OCI-LY7 (cell line): ENCODE data around the gene MAB21L1. TPM values are rescaled to one million over a fixed set of nuclear protein-coding genes. Genes with fewer than 3 reads are reported as not detected.

Experiments
- BruUV-seq: library from RNA; stranded (reverse); fragments of 400-500 nt; replicated peaks from 2 replicates; lab custom pipeline; 2021; lab: Mats Ljungman, UMichigan
- CTCF ChIA-PET: fragments of 300-600 bp; sonication (Branson Sonifier 250); formaldehyde crosslinking; loops from one replicate; lab custom pipeline; 2022; ENCODE audit warnings: antibody characterized with exemption; ENCODE audit not compliant: unreplicated experiment; lab: Charles Lee
- POLR2A ChIA-PET: fragments of 300-600 bp; sonication (Branson Sonifier 250); formaldehyde crosslinking; loops from one replicate; lab custom pipeline; 2022; ENCODE audit warnings: antibody characterized with exemption; lab: Charles Lee
- DNase-seq: peaks from one replicate; pipeline ENCODE4 v3.0.0-alpha.2; 2015; ENCODE audit warnings: low spot score
- H2AFZ ChIP-seq: fragments of 200-600 bp; sonication (generic), shearing (Covaris generic); 2 replicates; pipeline ENCODE4 v1.6.1; 2014; ENCODE audit warnings: mild to moderate bottlenecking, antibody characterized with exemption, low read length, moderate library complexity
- H3K27ac ChIP-seq: fragments of 200-600 bp; sonication (generic); 2 replicates; pipeline ENCODE4 v1.5.1; 2014; ENCODE audit warnings: mixed run types, low read depth, mild to moderate bottlenecking, moderate library complexity, low read length, inconsistent platforms; ENCODE audit not compliant: poor library complexity, severe bottlenecking
- H3K36me3 ChIP-seq: fragments of 200-600 bp; sonication (generic); 2 replicates; pipeline ENCODE4 v1.6.1; 2014; ENCODE audit warnings: mild to moderate bottlenecking, antibody characterized with exemption, low read length, moderate library complexity, mixed read lengths; ENCODE audit not compliant: insufficient read depth
- H3K4me1 ChIP-seq: fragments of 200-600 bp; sonication (generic); 2 replicates; pipeline ENCODE4 v1.5.1; 2014; ENCODE audit warnings: mild to moderate bottlenecking, low read length; ENCODE audit not compliant: insufficient read depth, poor library complexity, severe bottlenecking
- H3K4me2 ChIP-seq: fragments of 200-600 bp; sonication (generic); 2 replicates; pipeline ENCODE4 v1.6.1; 2014; ENCODE audit warnings: mild to moderate bottlenecking, low read length
- H3K4me3 ChIP-seq: fragments of 200-600 bp; sonication (generic); 2 replicates; pipeline ENCODE4 v1.5.1; 2014; ENCODE audit warnings: mild to moderate bottlenecking, low read depth, low read length; ENCODE audit not compliant: poor library complexity, severe bottlenecking
- H3K79me2 ChIP-seq: fragments of 200-600 bp; sonication (generic); 2 replicates; pipeline ENCODE4 v1.6.1; 2016; ENCODE audit warnings: low read depth, mild to moderate bottlenecking, low read length, moderate library complexity, mixed read lengths; ENCODE audit not compliant: insufficient read depth
- H3K9me2 ChIP-seq: fragments of 200-600 bp; sonication (generic); 2 replicates; pipeline ENCODE4 v1.6.1; 2016; ENCODE audit warnings: mild to moderate bottlenecking, low read length, mixed read lengths; ENCODE audit not compliant: insufficient read depth
- H3K9me3 ChIP-seq: fragments of 200-600 bp; sonication (generic); 2 replicates; pipeline ENCODE4 v1.6.1; 2014; ENCODE audit warnings: mild to moderate bottlenecking, mixed run types, low read length, mixed read lengths
- H4K20me1 ChIP-seq: fragments of 200-600 bp; sonication (generic); 2 replicates; pipeline ENCODE4 v1.6.1; 2014; ENCODE audit warnings: mild to moderate bottlenecking, antibody characterized with exemption, low read length, moderate library complexity, mixed read lengths; ENCODE audit not compliant: insufficient read depth
- CTCF ChIP-seq: fragments of 200-600 bp; sonication (generic); conservative IDR thresholded peaks from 2 replicates; pipeline ENCODE4 v1.5.1; 2014; ENCODE audit warnings: mild to moderate bottlenecking, antibody characterized with exemption, low read length, moderate library complexity, mixed read lengths
- EZH2phosphoT487 ChIP-seq: fragments of 200-600 bp; sonication (generic); IDR thresholded peaks from 2 replicates; pipeline ENCODE4 v1.6.1; 2018; ENCODE audit warnings: low read depth, borderline replicate concordance, mild to moderate bottlenecking, mixed run types, antibody characterized with exemption, low read length, moderate library complexity, mixed read lengths
- intact Hi-C: fragments of 100-400 bp; cut with micrococcal nuclease; formaldehyde crosslinking; loops from one replicate; pipeline ENCODE4 v1.10.0; 2022; ENCODE audit not compliant: unreplicated experiment
- total RNA-seq, 2 experiments: library from RNA; depleted of rRNA in 1 of 2; stranded (reverse); fragments of >200 nt in 1 of 2; shearing (Covaris generic) in 1 of 2; gene quantifications; 2 replicates each; pipeline ENCODE4 v1.2.3, GENCODE V29; 2014 to 2022

MAB21L1 gene
- total RNA-seq, 2 experiments from 2014 or later = not detected

- Histone ChIP-seq H3K4me1 (peaks cover 5% of the 10 kb centered on the region), H4K20me1 (no peaks in the 10 kb centered on the region), H3K79me2 (no peaks in the 10 kb centered on the region), H2AFZ (no peak overlapping the region), H3K4me2 (no peak overlapping the region), H3K27ac (no peak overlapping the region), H3K9me3 (no peaks in the 10 kb centered on the region), H3K36me3 (no peaks in the 10 kb centered on the region), H3K9me2 (no peaks in the 10 kb centered on the region), H3K4me3 (no peak overlapping the region)
- TF ChIP-seq EZH2phosphoT487 = no peak
- no TSS peak for BruUV-seq
- no peak for DNase-seq
- ChIA-PET CTCF (no interaction called here), POLR2A (interaction anchor here (1.0 to 1.2 kb wide), 2 partner anchors 11 to 114 kb away, joined by 3 read pairs; no protein-coding TSS in a partner anchor)
- intact Hi-C loops = no loop called here
Observed at GRCh38 chr13:35489050-35489449, 12.6 kb upstream of the MAB21L1 start.

GRCh38 chr13:35485424-35485823 lies 8.9 kb upstream of the MAB21L1 start:
- H3K27ac ChIP-seq = no peak overlapping the region
- H2AFZ ChIP-seq = no peak overlapping the region
- TF ChIP-seq EZH2phosphoT487 (no peak), CTCF (no peak)
- H3K36me3 ChIP-seq = no peaks in the 10 kb centered on the region
- no peaks in the 10 kb centered on the region for H3K9me3 ChIP-seq
- ChIA-PET CTCF (no interaction called here), POLR2A (interaction anchor here (0.7 kb wide), 1 partner anchor 1156 kb away, joined by 3 read pairs; no protein-coding TSS in a partner anchor)
- no peak overlapping the region for H3K4me3 ChIP-seq
- intact Hi-C loops = no loop called here
- DNase-seq = no peak
- H3K4me2 ChIP-seq = no peak overlapping the region
- H3K9me2 ChIP-seq = 0 out of 2 replicates have a peak, but pooled peaks cover 3% of the 10 kb centered on the region
- H3K79me2 ChIP-seq = no peaks in the 10 kb centered on the region
- BruUV-seq = no TSS peak
- H3K4me1 ChIP-seq = peaks cover 5% of the 10 kb centered on the region
- no peaks in the 10 kb centered on the region for H4K20me1 ChIP-seq

GRCh38 chr13:35484384-35484783 lies 7.9 kb upstream of the MAB21L1 start:
- ChIA-PET POLR2A (no interaction called here), CTCF (no interaction called here)
- BruUV-seq = no TSS peak
- Histone ChIP-seq H3K79me2 (no peaks in the 10 kb centered on the region), H3K27ac (no peak overlapping the region), H3K36me3 (no peaks in the 10 kb centered on the region), H3K4me1 (peaks cover 5% of the 10 kb centered on the region), H3K4me2 (peak overlapping the region; percentile 36; the same call in 1 of the 2 replicates), H3K9me3 (no peaks in the 10 kb centered on the region), H3K4me3 (no peak overlapping the region), H2AFZ (no peak overlapping the region), H3K9me2 (0 out of 2 replicates have a peak, but pooled peaks cover 3% of the 10 kb centered on the region), H4K20me1 (no peaks in the 10 kb centered on the region)
- intact Hi-C loops = no loop called here
- no peak for TF ChIP-seq EZH2phosphoT487
- TF ChIP-seq CTCF = no peak
- no peak for DNase-seq
